ENCODE measurements around the gene ADCYAP1. TPM values are rescaled to one million over a fixed set of nuclear protein-coding genes. Genes with fewer than 3 reads are reported as not detected.

The ADCYAP1 gene
- total RNA-seq, 8 experiments from 2014 or later: 0.09 to 14.5 (median 0.28) TPM; not detected in 1

DNA sequence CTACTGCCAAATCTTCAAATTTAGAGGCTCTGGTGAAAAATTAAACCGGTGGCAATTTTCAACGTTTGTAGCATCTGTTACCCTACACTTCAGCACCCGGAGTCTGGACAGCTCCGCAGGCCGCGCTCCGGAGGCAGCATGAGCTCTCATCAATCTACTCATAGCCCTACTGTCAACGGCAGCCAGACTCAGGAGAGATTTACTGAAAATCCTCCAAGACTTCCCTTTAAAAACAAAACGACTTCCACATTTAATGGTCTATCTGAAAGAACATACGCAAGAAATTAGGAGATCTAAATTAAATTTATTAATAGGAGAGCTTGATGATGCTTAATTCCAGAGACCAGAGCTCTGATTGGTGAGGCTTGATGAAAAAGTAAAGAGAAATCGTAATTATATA lies 970 bp upstream of the ADCYAP1 start:
- Histone ChIP-seq H3K4me1 (replicated peaks in 1 of 2) (peaks cover 18 to 40% of the 10 kb centered on the region in 2 donors), H3K4me3 (peak overlapping the region in 1 of 5 donors; percentile 33), H3K27ac (no peak overlapping the region)
- in situ Hi-C loops (cut with MboI; ENCODE audit: low pct_unique_long_range_greater_than_20kb in 2 of 9, low sequenced_read_pairs in 9 of 9, unreplicated experiment in 9 of 9): no loop called here
- peak in 2 of 8 experiments; percentile 23 to 29 for ATAC-seq (replicated peaks in 6 of 8)
- WGBS, 10 experiments: 0 to 46% (median 9%) methylated on average over 1 to 11 of the region's 11 CpGs; no CpG with 5 or more reads in 1 of the 10 experiments

DNA sequence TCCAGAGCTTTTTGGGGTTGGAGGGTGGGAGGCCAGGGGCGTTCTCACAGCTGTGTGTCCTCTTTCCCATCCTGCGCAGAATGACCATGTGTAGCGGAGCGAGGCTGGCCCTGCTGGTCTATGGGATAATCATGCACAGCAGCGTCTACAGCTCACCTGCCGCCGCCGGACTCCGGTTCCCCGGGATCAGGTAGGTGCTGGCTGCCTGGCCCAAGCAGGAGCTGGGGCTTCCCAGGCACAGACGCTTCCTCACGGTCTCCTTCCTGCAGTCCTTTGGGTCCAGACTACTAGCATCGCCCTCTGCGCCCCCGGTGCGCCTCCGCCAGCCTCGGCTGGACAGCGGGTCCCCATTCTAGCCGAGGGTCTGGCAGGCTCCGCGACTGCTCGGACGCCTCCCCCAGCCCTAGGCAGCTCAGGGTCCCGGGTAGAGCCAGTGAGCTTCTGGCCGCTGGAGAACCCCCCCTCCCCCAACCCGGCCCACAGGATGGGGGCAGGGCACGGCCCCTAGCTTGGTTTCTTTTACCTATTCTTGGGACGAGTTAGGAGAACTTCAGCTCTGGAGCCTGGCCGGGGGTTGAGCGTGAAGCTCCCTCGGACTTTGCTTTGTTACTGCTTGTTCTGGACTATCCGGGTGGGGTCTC lies 756 bp downstream of the ADCYAP1 start:
- in situ Hi-C loops (cut with MboI; ENCODE audit: low pct_unique_long_range_greater_than_20kb in 2 of 9, low sequenced_read_pairs in 9 of 9, unreplicated experiment in 9 of 9): no loop called here
- no peak for ATAC-seq (replicated peaks in 6 of 8)
- no peak overlapping the region for H3K27ac ChIP-seq

GRCh38 chr18:905948-906415 lies 1.3 kb downstream of the ADCYAP1 start:
- H3K4me3 ChIP-seq: peak overlapping the region in 4 of 5 donors; percentile 21 to 35 (median 28)
- no peak overlapping the region for H3K27ac ChIP-seq
- in situ Hi-C loops (cut with MboI; ENCODE audit: low pct_unique_long_range_greater_than_20kb in 2 of 9, low sequenced_read_pairs in 9 of 9, unreplicated experiment in 9 of 9): no loop called here
- ATAC-seq (replicated peaks in 6 of 8): peak in 3 of 8 experiments; percentile 7 to 26 (median 12)
- H3K4me1 ChIP-seq (replicated peaks in 1 of 2): peaks cover 18 to 46% of the 10 kb centered on the region in 2 donors
- 0 to 5% (median 0%) methylated on average over 1 to 15 of the region's 26 CpGs; no CpG with 5 or more reads in 1 of the 10 experiments for WGBS, 10 experiments

More for the DNA sequence above, 756 bp downstream of the ADCYAP1 start:
- 0 to 40% (median 0%) methylated on average over 1 to 9 of the region's 33 CpGs; no CpG with 5 or more reads in 4 of the 10 experiments for WGBS, 10 experiments
- peak overlapping the region in 4 of 5 donors; percentile 10 to 35 (median 27) for H3K4me3 ChIP-seq
- peaks cover 18 to 46% of the 10 kb centered on the region in 2 donors for H3K4me1 ChIP-seq (replicated peaks in 1 of 2)

DNA sequence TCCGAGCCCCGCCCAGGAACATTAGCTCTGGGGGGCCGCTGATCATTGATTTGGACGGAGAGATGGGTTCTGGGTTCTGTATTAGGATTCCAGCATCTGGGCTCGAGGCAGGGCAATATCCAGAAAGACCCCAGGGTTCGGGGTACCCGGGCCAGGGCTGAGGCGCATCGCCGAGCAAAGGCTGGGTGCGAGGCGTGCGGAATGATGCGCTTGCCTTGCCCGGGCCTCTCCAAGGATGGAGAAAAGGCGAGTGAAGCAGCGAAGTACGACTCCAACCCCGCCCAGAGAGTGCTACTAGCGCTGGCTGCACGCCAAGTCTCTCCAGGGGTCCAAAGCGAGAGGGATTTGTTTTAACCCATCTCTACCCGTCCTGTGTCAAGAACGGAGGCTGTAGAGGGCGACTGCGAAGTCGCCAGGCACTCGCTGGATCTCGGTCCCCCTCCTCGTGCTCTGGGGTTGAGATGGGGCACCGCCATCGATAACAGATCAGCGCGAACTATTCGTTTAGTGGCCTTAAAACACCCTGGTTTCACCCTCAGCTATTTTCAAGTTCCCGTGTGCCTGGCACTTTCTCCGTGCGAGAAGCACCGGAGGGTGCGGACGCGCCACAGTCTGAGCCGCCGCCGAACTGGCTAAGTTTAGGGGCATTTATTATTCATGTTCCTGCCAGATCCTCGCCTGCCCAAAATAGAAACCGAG lies 1.9 kb downstream of the ADCYAP1 start:
- H3K4me3 ChIP-seq: peak overlapping the region in 4 of 5 donors; percentile 21 to 35 (median 28)
- peak in 6 of 8 experiments; percentile 27 to 55 (median 46) for ATAC-seq (replicated peaks in 6 of 8)
- H3K4me1 ChIP-seq (replicated peaks in 1 of 2): peaks cover 18 to 46% of the 10 kb centered on the region in 2 donors
- 0 to 13% (median 3%) methylated on average over 2 to 12 of the region's 47 CpGs; no CpG with 5 or more reads in 2 of the 10 experiments for WGBS, 10 experiments
- in situ Hi-C loops (cut with MboI; ENCODE audit: low pct_unique_long_range_greater_than_20kb in 2 of 9, low sequenced_read_pairs in 9 of 9, unreplicated experiment in 9 of 9): no loop called here
- no peak overlapping the region for H3K27ac ChIP-seq

- peak in 7 of 8 experiments; percentile 26 to 58 (median 49) for ATAC-seq (replicated peaks in 6 of 8)
- no CpG with 5 or more reads among the region's 75 CpGs for WGBS, 10 experiments
- Histone ChIP-seq H3K27ac (no peak overlapping the region), H3K4me1 (replicated peaks in 1 of 2) (peaks cover 18 to 46% of the 10 kb centered on the region in 2 donors), H3K4me3 (peak overlapping the region; percentile 11 to 35 (median 24))
- in situ Hi-C loops (cut with MboI; ENCODE audit: low pct_unique_long_range_greater_than_20kb in 2 of 9, low sequenced_read_pairs in 9 of 9, unreplicated experiment in 9 of 9): no loop called here
Measured at GRCh38 chr18:907115-907884, 2.6 kb downstream of the ADCYAP1 start.

- peak in 4 of 8 experiments; percentile 1 to 8 (median 4) for ATAC-seq (replicated peaks in 6 of 8)
- in situ Hi-C loops (cut with MboI; ENCODE audit: low pct_unique_long_range_greater_than_20kb in 2 of 9, low sequenced_read_pairs in 9 of 9, unreplicated experiment in 9 of 9): no loop called here
- no peak overlapping the region for H3K27ac ChIP-seq
- WGBS, 10 experiments: 0 to 22% (median 0%) methylated on average over 1 to 5 of the region's 55 CpGs; no CpG with 5 or more reads in 4 of the 10 experiments
- peaks cover 18 to 46% of the 10 kb centered on the region in 2 donors for H3K4me1 ChIP-seq (replicated peaks in 1 of 2)
- peak overlapping the region; percentile 11 to 35 (median 24) for H3K4me3 ChIP-seq
Measured at GRCh38 chr18:907885-908757, 3.5 kb downstream of the ADCYAP1 start.

GRCh38 chr18:908758-909724 lies 4.4 kb downstream of the ADCYAP1 start:
- 0 to 11% (median 6%) methylated on average over 2 to 22 of the region's 69 CpGs; no CpG with 5 or more reads in 1 of the 10 experiments for WGBS, 10 experiments
- Histone ChIP-seq H3K4me1 (replicated peaks in 1 of 2) (peaks cover 18 to 46% of the 10 kb centered on the region in 2 donors), H3K27ac (no peak overlapping the region), H3K4me3 (peak overlapping the region in 4 of 5 donors; percentile 16 to 35 (median 28))
- in situ Hi-C loops (cut with MboI; ENCODE audit: low pct_unique_long_range_greater_than_20kb in 2 of 9, low sequenced_read_pairs in 9 of 9, unreplicated experiment in 9 of 9): no loop called here
- ATAC-seq (replicated peaks in 6 of 8): peak in 5 of 8 experiments; percentile 5 to 36 (median 12)

GRCh38 chr18:910247-910646 lies 5.6 kb downstream of the ADCYAP1 start:
- peaks cover 18 to 36% of the 10 kb centered on the region in 2 donors for H3K4me1 ChIP-seq (replicated peaks in 1 of 2)
- no peak for ATAC-seq (replicated peaks in 6 of 8)
- no peak overlapping the region for H3K4me3 ChIP-seq
- in situ Hi-C loops (cut with MboI; ENCODE audit: low pct_unique_long_range_greater_than_20kb in 2 of 9, low sequenced_read_pairs in 9 of 9, unreplicated experiment in 9 of 9): no loop called here
- WGBS, 10 experiments: 17 to 80% (median 47%) methylated on average over 1 to 5 of the region's 5 CpGs
- no peak overlapping the region for H3K27ac ChIP-seq

DNA sequence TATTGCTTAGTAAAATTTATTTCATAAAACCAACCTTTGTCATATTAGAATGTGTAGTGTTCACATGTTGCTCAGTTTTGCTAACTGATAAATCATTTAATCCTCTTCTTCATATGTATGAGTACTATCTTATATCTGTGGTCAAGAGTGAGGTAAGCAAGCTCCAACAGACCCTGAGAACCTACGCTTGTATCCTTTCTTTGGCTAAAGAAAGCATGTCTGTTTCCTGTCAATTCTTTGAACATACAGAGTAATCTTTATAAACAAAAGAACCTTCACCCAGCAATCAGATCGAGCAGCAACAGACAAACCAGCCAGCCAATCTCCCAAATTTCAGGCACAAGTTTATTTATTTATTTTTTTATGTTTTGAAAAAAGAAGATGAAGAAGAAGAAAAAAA lies 6.4 kb downstream of the ADCYAP1 start:
- ATAC-seq (replicated peaks in 6 of 8): no peak
- 0 to 71% (median 13%) methylated on average over 1 to 2 of the region's 2 CpGs for WGBS, 10 experiments

DNA sequence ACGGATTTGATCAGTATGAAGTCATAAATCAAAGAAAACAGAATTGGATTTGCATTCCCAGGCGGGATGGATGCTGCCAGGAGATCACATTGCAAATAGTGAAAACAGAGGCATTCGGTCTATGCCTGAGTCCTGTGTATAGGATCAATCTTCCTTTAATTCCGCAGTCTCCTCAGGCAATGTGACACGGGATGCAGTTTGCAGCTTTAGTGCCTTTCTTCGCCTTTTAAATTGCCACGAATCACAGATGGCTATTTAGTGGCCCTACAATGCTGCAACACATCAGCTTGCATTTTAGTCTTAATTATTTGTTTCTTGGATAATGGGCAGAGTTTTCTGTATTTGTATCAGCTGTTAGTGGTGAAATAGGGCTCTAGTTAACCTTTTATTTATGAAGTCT lies 6.8 kb downstream of the ADCYAP1 start:
- ATAC-seq (replicated peaks in 6 of 8): no peak
- 5 to 44% (median 24%) methylated on average over 1 to 7 of the region's 7 CpGs; no CpG with 5 or more reads in 1 of the 10 experiments for WGBS, 10 experiments
- in situ Hi-C loops (cut with MboI; ENCODE audit: low pct_unique_long_range_greater_than_20kb in 2 of 9, low sequenced_read_pairs in 9 of 9, unreplicated experiment in 9 of 9): no loop called here

More for the DNA sequence above, 6.4 kb downstream of the ADCYAP1 start:
- Histone ChIP-seq H3K4me3 (no peak overlapping the region), H3K27ac (no peak overlapping the region), H3K4me1 (replicated peaks in 1 of 2) (peaks cover 15 to 30% of the 10 kb centered on the region in 2 donors)
- in situ Hi-C loops (cut with MboI; ENCODE audit: low pct_unique_long_range_greater_than_20kb in 2 of 9, low sequenced_read_pairs in 9 of 9, unreplicated experiment in 9 of 9): no loop called here

GRCh38 chr18:916562-916961 lies 11.9 kb downstream of the ADCYAP1 start:
- in situ Hi-C loops (cut with MboI; ENCODE audit: low pct_unique_long_range_greater_than_20kb in 2 of 9, low sequenced_read_pairs in 9 of 9, unreplicated experiment in 9 of 9): no loop called here
- ATAC-seq (replicated peaks in 6 of 8): no peak
- Histone ChIP-seq H3K4me1 (replicated peaks in 1 of 2) (no peaks in the 10 kb centered on the region), H3K4me3 (no peak overlapping the region), H3K27ac (no peak overlapping the region)
- WGBS, 10 experiments: 0 to 57% (median 0%) methylated on average over 1 of the region's 1 CpG; no CpG with 5 or more reads in 1 of the 10 experiments

More for the DNA sequence above, 6.8 kb downstream of the ADCYAP1 start:
- H3K4me3 ChIP-seq: no peak overlapping the region
- H3K27ac ChIP-seq: no peak overlapping the region
- H3K4me1 ChIP-seq (replicated peaks in 1 of 2): peaks cover 15 to 28% of the 10 kb centered on the region in 2 donors
